Measurements from ENCODE around the gene WSB2.
"Not testable (repeated sequence)": the region's sequence is repeated elsewhere in the genome, so short reads cannot be mapped to it uniquely, and the experiment has no call there.

The WSB2 gene

GRCh38 chr12:118011961-118012360 lies 49.0 kb downstream of the WSB2 start:
- no peaks in the 10 kb centered on the region for H3K9me2 ChIP-seq (ENCODE audit: low read depth, low read length)
- H3K9me3 ChIP-seq (ENCODE audit: low read length) = no peaks in the 10 kb centered on the region
- TF ChIP-seq EZH2 (IDR thresholded peaks at IDR 0.05; ENCODE audit: borderline replicate concordance, low read length) (no peak), CTCF (IDR thresholded peaks at IDR 0.05; ENCODE audit: low read length) (no peak)

GRCh38 chr12:118011377-118011776 lies 49.6 kb downstream of the WSB2 start:
- Histone ChIP-seq H3F3A (ENCODE audit: insufficient read depth, low read length) (no peaks in the 10 kb centered on the region), H3K36me3 (ENCODE audit: insufficient read depth, low read length) (no peaks in the 10 kb centered on the region), H3K27me3 (ENCODE audit: insufficient read depth, low read length) (no peaks in the 10 kb centered on the region), H2AFZ (ENCODE audit: low read length) (no peak overlapping the region), H3K9me2 (ENCODE audit: low read depth, low read length) (no peaks in the 10 kb centered on the region), H3K9ac (ENCODE audit: low read length) (no peak overlapping the region), H3K27ac (ENCODE audit: low read depth, low read length, poor library complexity, severe bottlenecking) (no peak overlapping the region), H4K20me1 (ENCODE audit: insufficient read depth, low read length) (no peaks in the 10 kb centered on the region), H3K9me3 (ENCODE audit: low read length) (no peaks in the 10 kb centered on the region), H3K4me3 (ENCODE audit: low read depth, low read length, poor library complexity, severe bottlenecking) (no peak overlapping the region), H3K4me2 (ENCODE audit: low read length) (no peak overlapping the region), H3K4me1 (ENCODE audit: insufficient read depth, low read length, severe bottlenecking) (peaks cover 5% of the 10 kb centered on the region), H3K79me2 (ENCODE audit: insufficient read depth, low read length) (no peaks in the 10 kb centered on the region)
- TF ChIP-seq EZH2 (IDR thresholded peaks at IDR 0.05; ENCODE audit: borderline replicate concordance, low read length) = no peak
- no peak for TF ChIP-seq CTCF (IDR thresholded peaks at IDR 0.05; ENCODE audit: low read length)

More at GRCh38 chr12:118011961-118012360, 49.0 kb downstream of the WSB2 start:
- Histone ChIP-seq H2AFZ (ENCODE audit: low read length) (no peak overlapping the region), H3K27ac (ENCODE audit: low read depth, low read length, poor library complexity, severe bottlenecking) (no peak overlapping the region), H3K9ac (ENCODE audit: low read length) (no peak overlapping the region), H3K79me2 (ENCODE audit: insufficient read depth, low read length) (no peaks in the 10 kb centered on the region), H3F3A (ENCODE audit: insufficient read depth, low read length) (no peaks in the 10 kb centered on the region), H3K27me3 (ENCODE audit: insufficient read depth, low read length) (no peaks in the 10 kb centered on the region), H3K4me2 (ENCODE audit: low read length) (no peak overlapping the region), H3K4me3 (ENCODE audit: low read depth, low read length, poor library complexity, severe bottlenecking) (no peak overlapping the region), H3K4me1 (ENCODE audit: insufficient read depth, low read length, severe bottlenecking) (peaks cover 5% of the 10 kb centered on the region), H3K36me3 (ENCODE audit: insufficient read depth, low read length) (no peaks in the 10 kb centered on the region), H4K20me1 (ENCODE audit: insufficient read depth, low read length) (no peaks in the 10 kb centered on the region)

- no peaks in the 10 kb centered on the region for H3K9me3 ChIP-seq (ENCODE audit: low read length)
- H2AFZ ChIP-seq (ENCODE audit: low read length) = no peak overlapping the region
- H3K4me1 ChIP-seq (ENCODE audit: insufficient read depth, low read length, severe bottlenecking) = peaks cover under 1% of the 10 kb centered on the region
- no peaks in the 10 kb centered on the region for H3K79me2 ChIP-seq (ENCODE audit: insufficient read depth, low read length)
- no peaks in the 10 kb centered on the region for H3K27me3 ChIP-seq (ENCODE audit: insufficient read depth, low read length)
- H3F3A ChIP-seq (ENCODE audit: insufficient read depth, low read length) = no peaks in the 10 kb centered on the region
- H3K9me2 ChIP-seq (ENCODE audit: low read depth, low read length) = no peaks in the 10 kb centered on the region
- no peak overlapping the region for H3K9ac ChIP-seq (ENCODE audit: low read length)
- no peak overlapping the region for H3K27ac ChIP-seq (ENCODE audit: low read depth, low read length, poor library complexity, severe bottlenecking)
- H3K36me3 ChIP-seq (ENCODE audit: insufficient read depth, low read length) = no peaks in the 10 kb centered on the region
- no peak overlapping the region for H3K4me3 ChIP-seq (ENCODE audit: low read depth, low read length, poor library complexity, severe bottlenecking)
- TF ChIP-seq CTCF (IDR thresholded peaks at IDR 0.05; ENCODE audit: low read length) (no peak), EZH2 (IDR thresholded peaks at IDR 0.05; ENCODE audit: borderline replicate concordance, low read length) (no peak)
- H4K20me1 ChIP-seq (ENCODE audit: insufficient read depth, low read length) = no peaks in the 10 kb centered on the region
- no peak overlapping the region for H3K4me2 ChIP-seq (ENCODE audit: low read length)
Measured at GRCh38 chr12:118010903-118011302, 50.1 kb downstream of the WSB2 start.

- not testable (repeated sequence) for H3K4me3 ChIP-seq (ENCODE audit: low read depth, low read length, poor library complexity, severe bottlenecking); H3K9ac ChIP-seq (ENCODE audit: low read length); H3K27ac ChIP-seq (ENCODE audit: low read depth, low read length, poor library complexity, severe bottlenecking); H3K4me1 ChIP-seq (ENCODE audit: insufficient read depth, low read length, severe bottlenecking); H2AFZ ChIP-seq (ENCODE audit: low read length); H3K27me3 ChIP-seq (ENCODE audit: insufficient read depth, low read length); H4K20me1 ChIP-seq (ENCODE audit: insufficient read depth, low read length); H3K4me2 ChIP-seq (ENCODE audit: low read length); H3K36me3 ChIP-seq (ENCODE audit: insufficient read depth, low read length); H3K79me2 ChIP-seq (ENCODE audit: insufficient read depth, low read length); H3F3A ChIP-seq (ENCODE audit: insufficient read depth, low read length); H3K9me3 ChIP-seq (ENCODE audit: low read length); H3K9me2 ChIP-seq (ENCODE audit: low read depth, low read length)
Measured at GRCh38 chr12:117999806-118000205, 61.2 kb downstream of the WSB2 start.
